H9 (cell line): ENCODE measurements around the gene MAPKAPK3. TPM values are rescaled to one million over a fixed set of nuclear protein-coding genes. Genes with fewer than 3 reads are reported as not detected.
A peak's percentile ranks its signal among the peaks of the same experiment; 100 is the strongest.

Experiments used
- DNase-seq: peaks from one replicate; pipeline ENCODE4 v3.0.0-alpha.2; 2017
- H2AFZ ChIP-seq: one replicate; pipeline ENCODE4 v1.6.1; 2013; ENCODE audit warnings: mild to moderate bottlenecking, low read length, control low read depth, moderate library complexity
- H2AK5ac ChIP-seq: 2 replicates; pipeline ENCODE4 v1.6.1; 2013; ENCODE audit warnings: low read length, control low read depth, mixed read lengths; ENCODE audit not compliant: insufficient read length
- H2BK120ac ChIP-seq: one replicate; pipeline ENCODE4 v1.6.1; 2013; ENCODE audit warnings: low read depth, mild to moderate bottlenecking, low read length, control low read depth, inconsistent platforms; ENCODE audit not compliant: poor library complexity, severe bottlenecking
- H2BK12ac ChIP-seq: 2 replicates; pipeline ENCODE4 v1.6.1; 2013; ENCODE audit warnings: low read length, control low read depth, mixed read lengths, low read depth; ENCODE audit not compliant: insufficient read length
- H2BK15ac ChIP-seq: 2 replicates; pipeline ENCODE4 v1.6.1; 2013; ENCODE audit warnings: low read depth, low read length, control low read depth
- H2BK20ac ChIP-seq: one replicate; pipeline ENCODE4 v1.6.1; 2013; ENCODE audit warnings: low read depth, mild to moderate bottlenecking, low read length, control low read depth, inconsistent platforms; ENCODE audit not compliant: poor library complexity, severe bottlenecking
- H2BK5ac ChIP-seq: 2 replicates; pipeline ENCODE4 v1.6.1; 2013; ENCODE audit warnings: low read length, control low read depth, mixed read lengths; ENCODE audit not compliant: insufficient read length
- H3K14ac ChIP-seq: 2 replicates; pipeline ENCODE4 v1.6.1; 2013; ENCODE audit warnings: low read length, control low read depth; ENCODE audit not compliant: insufficient read depth
- H3K18ac ChIP-seq: 2 replicates; pipeline ENCODE4 v1.6.1; 2013; ENCODE audit warnings: low read depth, mild to moderate bottlenecking, mixed read lengths, low read length, control low read depth; ENCODE audit not compliant: insufficient read length
- H3K23ac ChIP-seq: 2 replicates; pipeline ENCODE4 v1.6.1; 2013; ENCODE audit warnings: low read length, control low read depth, mixed read lengths, low read depth; ENCODE audit not compliant: insufficient read length
- H3K23me2 ChIP-seq: 2 replicates; pipeline ENCODE4 v1.6.1; 2013; ENCODE audit warnings: low read depth, mild to moderate bottlenecking, mixed read lengths, low read length, control low read depth; ENCODE audit not compliant: insufficient read length, poor library complexity, severe bottlenecking
- H3K27ac ChIP-seq: 2 replicates; pipeline ENCODE4 v1.5.1; 2013; ENCODE audit warnings: low read length, control low read depth, mixed read lengths, low read depth; ENCODE audit not compliant: insufficient read length
- H3K27me3 ChIP-seq: 2 replicates; pipeline ENCODE4 v1.6.1; 2013; ENCODE audit warnings: low read length, control low read depth, inconsistent platforms; ENCODE audit not compliant: insufficient read depth
- H3K4ac ChIP-seq: 2 replicates; pipeline ENCODE4 v1.6.1; 2013; ENCODE audit warnings: low read depth, mild to moderate bottlenecking, control low read depth, inconsistent platforms, low read length, moderate library complexity
- H3K4me1 ChIP-seq: 2 replicates; pipeline ENCODE4 v1.6.1; 2013; ENCODE audit warnings: low read length, control low read depth, inconsistent platforms; ENCODE audit not compliant: insufficient read depth
- H3K4me2 ChIP-seq: 2 replicates; pipeline ENCODE4 v1.6.1; 2013; ENCODE audit warnings: low read length, control low read depth, mixed read lengths; ENCODE audit not compliant: insufficient read length, insufficient read depth
- H3K56ac ChIP-seq: 2 replicates; pipeline ENCODE4 v1.6.1; 2013; ENCODE audit warnings: low read depth, mild to moderate bottlenecking, mixed read lengths, low read length, control low read depth; ENCODE audit not compliant: insufficient read length
- H3K79me1 ChIP-seq: 2 replicates; pipeline ENCODE4 v1.6.1; 2013; ENCODE audit warnings: low read depth, mild to moderate bottlenecking, moderate library complexity, low read length, control low read depth, inconsistent platforms; ENCODE audit not compliant: insufficient read depth, poor library complexity, severe bottlenecking
- H3K79me2 ChIP-seq: 2 replicates; pipeline ENCODE4 v1.6.1; 2013; ENCODE audit warnings: low read length, control low read depth, inconsistent platforms; ENCODE audit not compliant: insufficient read depth
- H3K9ac ChIP-seq: 2 replicates; pipeline ENCODE4 v1.6.1; 2013; ENCODE audit warnings: low read length, control low read depth, mixed read lengths; ENCODE audit not compliant: insufficient read length; ENCODE audit errors: extremely low read depth
- H3K9me3 ChIP-seq: one replicate; pipeline ENCODE4 v1.6.1; 2013; ENCODE audit warnings: low read depth, low read length, inconsistent platforms; ENCODE audit not compliant: control insufficient read depth
- H3T11ph ChIP-seq: one replicate; pipeline ENCODE4 v1.6.1; 2013; ENCODE audit warnings: mild to moderate bottlenecking, low read length, control low read depth, inconsistent platforms
- H4K20me1 ChIP-seq: one replicate; pipeline ENCODE4 v1.6.1; 2013; ENCODE audit not compliant: control insufficient read depth, insufficient read length, insufficient read depth
- H4K5ac ChIP-seq: 2 replicates; pipeline ENCODE4 v1.6.1; 2013; ENCODE audit warnings: low read depth, mild to moderate bottlenecking, mixed read lengths, low read length, control low read depth; ENCODE audit not compliant: insufficient read length
- H4K8ac ChIP-seq: replicated peaks from 2 replicates; pipeline ENCODE4 v1.6.1; 2013; ENCODE audit warnings: low read length, control low read depth, mixed read lengths, low read depth; ENCODE audit not compliant: insufficient read length
- H4K91ac ChIP-seq: 2 replicates; pipeline ENCODE4 v1.6.1; 2013; ENCODE audit warnings: low read depth, mild to moderate bottlenecking, moderate library complexity, mixed read lengths, low read length, control low read depth; ENCODE audit not compliant: insufficient read length
- H3K27ac Mint-ChIP-seq, 3 experiments: 2 replicates in 2 of 3; 3 replicates in 1 of 3; pipeline ENCODE4 v1.8.0; 2020 to 2021; ENCODE audit warnings: mixed read lengths in 3 of 3, mild to moderate bottlenecking in 1 of 3, moderate library complexity in 1 of 3
- H3K27me3 Mint-ChIP-seq: 2 replicates; pipeline ENCODE4 v1.8.0; 2021; ENCODE audit warnings: low read depth, mild to moderate bottlenecking, moderate library complexity, mixed read lengths
- H3K36me3 Mint-ChIP-seq, 3 experiments: 2 replicates in 2 of 3; 3 replicates in 1 of 3; pipeline ENCODE4 v1.8.0; 2020 to 2021; ENCODE audit warnings: low read depth in 3 of 3, mixed read lengths in 3 of 3; ENCODE audit not compliant: insufficient read depth in 1 of 3
- H3K4me1 Mint-ChIP-seq, 2 experiments: 2 replicates each; pipeline ENCODE4 v1.8.0; 2020; ENCODE audit warnings: mixed read lengths in 2 of 2
- H3K4me3 Mint-ChIP-seq, 2 experiments: 2 replicates in 1 of 2; 3 replicates in 1 of 2; pipeline ENCODE4 v1.8.0; 2020 to 2021; ENCODE audit warnings: mild to moderate bottlenecking in 2 of 2, mixed read lengths in 2 of 2, moderate library complexity in 1 of 2
- H3K9me3 Mint-ChIP-seq, 2 experiments: 2 replicates in 1 of 2; 3 replicates in 1 of 2; pipeline ENCODE4 v1.8.0; 2020; ENCODE audit warnings: mild to moderate bottlenecking in 2 of 2, mixed read lengths in 2 of 2, moderate library complexity in 1 of 2
- CTCF ChIP-seq: fragments of 200-600 bp; sonication (generic); conservative IDR thresholded peaks from 3 replicates; pipeline ENCODE4 v1.8.0; 2021; ENCODE audit warnings: antibody characterized with exemption, mild to moderate bottlenecking
- WGBS: extraction: QIAGEN DNeasy Blood & Tissue Kit; methylation state at CpG from one replicate; pipeline ENCODE4 v1.1.7; 2013; ENCODE audit warnings: missing lambda C conversion rate, low lambda C conversion rate, mixed read lengths; ENCODE audit not compliant: insufficient read length; ENCODE audit errors: extremely low coverage; 5-methylcytosine and 5-hydroxymethylcytosine counted together
- total RNA-seq: library from RNA; stranded (reverse); gene quantifications from 2 replicates; pipeline ENCODE4 v1.2.1, GENCODE V29; 2021

Gene MAPKAPK3
- total RNA-seq, 1 experiment from 2014 or later: 57.9 TPM

- no peak overlapping the region for H3K9ac ChIP-seq
- H3T11ph ChIP-seq: no peak overlapping the region
- no peak overlapping the region for H3K56ac ChIP-seq
- no peak overlapping the region for H4K91ac ChIP-seq
- no peak overlapping the region for H3K27ac ChIP-seq
- no peak overlapping the region for H4K5ac ChIP-seq
- no peak overlapping the region for H2BK15ac ChIP-seq
- no peak overlapping the region for H2BK120ac ChIP-seq
- no peak overlapping the region for H2BK12ac ChIP-seq
- Mint-ChIP-seq H3K4me1 (peaks cover 45 to 50% of the 10 kb centered on the region in 2 experiments), H3K27ac (peak overlapping the region in 2 of 3 experiments; percentile 9 to 56; a peak in 2 of 7 replicates), H3K4me3 (no peak overlapping the region), H3K9me3 (no peaks in the 10 kb centered on the region), H3K36me3 (peaks cover 3 to 16% (median 7%) of the 10 kb centered on the region in 3 experiments; a peak in 5 of 7 replicates), H3K27me3 (no peaks in the 10 kb centered on the region)
- no peaks in the 10 kb centered on the region for H3K23me2 ChIP-seq
- TF ChIP-seq CTCF: no peak
- H4K8ac ChIP-seq: no peak overlapping the region
- H3K79me1 ChIP-seq: peaks cover 6% of the 10 kb centered on the region
- no peak overlapping the region; the same call in 1 of the 2 replicates for H3K14ac ChIP-seq
- DNase-seq: no peak
- H3K27me3 ChIP-seq: no peaks in the 10 kb centered on the region
- no peak overlapping the region for H2BK20ac ChIP-seq
- no peak overlapping the region for H3K4ac ChIP-seq
- no peak overlapping the region for H3K18ac ChIP-seq
- no peaks in the 10 kb centered on the region for H3K9me3 ChIP-seq
- no peaks in the 10 kb centered on the region for H4K20me1 ChIP-seq
- H3K4me1 ChIP-seq: peaks cover 2% of the 10 kb centered on the region; the same call in 1 of the 2 replicates
- no peaks in the 10 kb centered on the region for H3K79me2 ChIP-seq
- no peak overlapping the region for H2BK5ac ChIP-seq
- H2AK5ac ChIP-seq: no peak overlapping the region
- no peak overlapping the region for H3K4me2 ChIP-seq
- no peak overlapping the region for H2AFZ ChIP-seq
- no CpG with 5 or more reads among the region's 3 CpGs for WGBS
- no peak overlapping the region for H3K23ac ChIP-seq
Measured at GRCh38 chr3:50637945-50638344, 21.0 kb downstream of the MAPKAPK3 start.
